GM12878 (cell line): ENCODE results near the gene IPCEF1. TPM values are rescaled to one million over a fixed set of nuclear protein-coding genes. Genes with fewer than 3 reads are reported as not detected.

Experiments used
- ATF3 ChIP-seq: IDR thresholded peaks from 2 replicates; pipeline ENCODE4 v1.6.1; 2011; ENCODE audit warnings: low read depth, mild to moderate bottlenecking, low read length, moderate library complexity, borderline replicate concordance; ENCODE audit errors: extremely low read depth
- FOS ChIP-seq: IDR thresholded peaks from 3 replicates; pipeline ENCODE4 v1.6.1; 2011; ENCODE audit warnings: borderline replicate concordance; ENCODE audit not compliant: insufficient read length; ENCODE audit errors: extremely low read depth
- MTA3 ChIP-seq: IDR thresholded peaks from 2 replicates; pipeline ENCODE4 v1.6.1; 2012; ENCODE audit warnings: low read length, inconsistent platforms, borderline replicate concordance
- NR2C1 ChIP-seq: fragments of 450-650 bp; IDR thresholded peaks from 2 replicates; pipeline ENCODE4 v1.6.1; 2017; ENCODE audit warnings: antibody characterized with exemption, mild to moderate bottlenecking, moderate library complexity
- RELA ChIP-seq: fragments of 450-650 bp; IDR thresholded peaks from 2 replicates; pipeline ENCODE4 v1.8.0; 2014; ENCODE audit warnings: borderline replicate concordance; ENCODE audit not compliant: partially characterized antibody
- ZNF687 ChIP-seq: fragments of 450-650 bp; IDR thresholded peaks from 2 replicates; pipeline ENCODE4 v1.6.1; 2017; ENCODE audit warnings: mild to moderate bottlenecking, moderate library complexity
- polyA plus RNA-seq, 11 experiments: library from polyadenylated mRNA; depleted of rRNA in 4 of 11; unstranded in 6 of 11; stranded (reverse) in 5 of 11; fragments of >200 nt; fragmentation: Nextera tagmentation in 4 of 11; fragmentation: Illumina TruSeq in 1 of 11; extraction: Ambion mirVana in 4 of 11; extraction: Trizol in 1 of 11; gene quantifications; 1 replicate in 1 of 11; 2 replicates in 10 of 11; pipeline versions ENCODE4 v1.2.1 to v1.2.3, GENCODE V29; 2011 to 2016; ENCODE audit warnings: inconsistent platforms in 2 of 11, missing spikeins in 2 of 11, low read depth in 1 of 11
- total RNA-seq, 4 experiments: library from RNA; depleted of rRNA in 3 of 4; stranded (reverse); fragments of >200 nt in 3 of 4; fragmentation: Illumina TruSeq in 1 of 4; extraction: Trizol in 1 of 4; gene quantifications; 2 replicates each; pipeline versions ENCODE4 v1.2.1 to v1.2.3, GENCODE V29; 2013 to 2021

The IPCEF1 gene
- total and polyA plus RNA-seq, 10 of the 15 experiments (the other 5 are each of a cell fraction or from before 2014, with no cell fraction given) = 1.3 to 137 (median 4.2) TPM

- TF ChIP-seq ZNF687 = no peak
- no peak for TF ChIP-seq NR2C1
- no peak for TF ChIP-seq ATF3
- no peak for TF ChIP-seq RELA
- TF ChIP-seq MTA3 = no peak
- no peak for TF ChIP-seq FOS
- TF ChIP-seq, all 136 proteins: peak for 0
These were observed 159.3 kb downstream of the IPCEF1 start (continued) for GRCh38 chr6:154197196-154197860.
